HG02970 (cell line): ENCODE results near the gene UGT1A8.

Source experiments
- ATAC-seq: cut with Tn5 transposase; IDR thresholded peaks from one replicate; pipeline ENCODE4 v1.9.1; 2021; ENCODE audit warnings: mild to moderate bottlenecking, moderate library complexity, moderate number of reproducible peaks; ENCODE audit not compliant: unreplicated experiment, low FRiP score

UGT1A8 gene

DNA sequence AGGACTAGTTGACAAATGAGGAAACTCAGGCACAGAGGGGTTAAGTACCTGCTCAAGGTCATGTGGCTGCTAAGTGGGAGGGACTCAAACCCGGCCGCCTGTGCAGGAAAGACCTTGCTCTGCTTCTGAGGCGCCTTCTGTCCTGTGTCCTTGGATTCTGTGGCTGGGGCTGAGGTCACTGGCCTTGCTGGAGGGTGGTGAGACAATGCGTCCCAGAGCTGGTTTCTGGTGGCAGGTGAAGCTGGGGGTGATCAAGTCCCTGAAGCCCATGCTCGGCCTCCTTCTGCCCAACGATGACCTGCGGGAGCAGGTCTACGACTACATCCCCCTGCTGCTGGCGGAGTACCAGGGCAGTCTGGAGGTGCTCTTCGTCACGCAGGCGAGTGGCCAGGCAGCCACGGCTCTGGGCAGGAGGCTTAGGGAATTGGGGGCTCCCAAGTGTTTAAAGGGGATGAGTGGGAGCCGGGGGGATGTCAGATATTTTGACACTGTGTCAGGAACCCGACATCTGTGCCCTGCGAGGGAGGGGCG lies 176.8 kb downstream of the UGT1A8 start:
- no peak for ATAC-seq

DNA sequence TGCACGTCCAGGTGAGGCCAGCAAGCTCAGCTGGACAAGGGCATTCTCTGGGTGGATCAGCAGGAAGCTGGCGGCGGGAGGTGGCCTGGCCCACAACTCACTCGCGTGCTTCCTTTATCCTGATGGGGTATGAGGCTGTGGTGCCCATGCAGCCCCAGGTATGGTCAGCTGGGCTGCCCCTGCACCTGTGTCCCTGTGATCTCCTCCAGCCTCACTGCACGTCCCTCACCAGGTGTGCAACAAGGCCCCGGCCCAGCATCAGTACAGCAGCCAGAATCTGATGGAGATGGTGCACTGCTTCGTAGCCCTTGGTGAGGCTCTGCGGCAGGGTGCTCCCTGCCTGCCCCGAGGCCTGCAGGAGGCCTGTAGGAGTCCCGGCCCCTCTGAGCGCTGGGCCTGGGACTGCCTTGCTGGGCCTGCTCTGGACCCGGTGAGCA lies 178.3 kb downstream of the UGT1A8 start:
- ATAC-seq: no peak

DNA sequence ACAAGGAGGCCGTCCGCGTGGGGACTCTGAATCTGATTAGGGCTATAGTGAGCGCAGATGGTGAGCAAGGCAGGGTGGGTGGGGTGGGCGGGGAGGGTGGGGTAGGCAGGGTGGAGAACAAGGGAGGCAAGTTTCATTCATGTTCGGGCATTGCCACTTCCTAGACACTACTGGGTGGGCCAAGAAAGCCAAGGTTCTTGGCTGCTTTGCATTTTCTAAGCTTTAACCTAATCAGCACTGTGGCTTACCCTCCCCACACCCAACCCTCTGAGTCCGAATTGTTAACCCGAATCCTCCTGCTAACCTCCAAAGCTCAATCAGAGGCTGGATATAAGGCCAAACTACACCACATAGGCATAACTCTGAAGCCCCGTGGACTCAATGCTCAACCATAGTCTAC lies 178.8 kb downstream of the UGT1A8 start:
- no peak for ATAC-seq

DNA sequence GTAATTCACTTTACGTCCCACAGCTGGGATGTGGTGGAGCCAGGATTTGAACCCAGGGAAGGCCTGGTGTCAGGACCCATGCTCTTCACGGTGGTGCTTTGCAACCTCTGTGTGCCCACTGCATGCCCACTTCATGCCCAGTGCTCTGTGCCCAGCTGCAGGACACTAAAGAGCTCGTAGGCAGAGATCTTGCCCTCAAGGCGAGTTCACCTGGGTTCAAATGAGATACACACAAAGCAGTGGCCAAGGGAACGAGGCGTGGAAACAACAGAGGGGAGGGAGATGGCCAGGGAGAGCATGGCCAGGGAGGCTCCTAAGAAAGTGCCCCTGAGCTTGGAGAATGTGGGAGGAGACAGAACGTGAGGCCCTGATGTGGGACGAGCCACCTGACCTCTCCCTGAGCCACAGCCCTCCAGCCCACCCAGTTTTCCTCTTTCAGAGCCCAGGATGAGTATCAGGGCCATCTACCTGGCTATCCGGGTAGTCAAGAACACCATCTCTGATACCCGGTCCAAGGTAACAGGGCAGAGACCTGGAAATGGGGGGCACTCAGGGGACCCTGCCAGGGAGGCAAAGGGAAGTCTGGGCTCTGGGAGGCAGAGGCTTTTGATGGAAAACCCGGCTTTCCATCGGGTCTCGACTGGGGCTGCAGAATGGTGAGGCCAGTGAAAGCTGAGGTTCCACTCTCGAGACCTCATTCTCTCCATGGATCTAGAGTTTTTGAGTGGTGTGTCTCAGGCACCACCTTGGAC lies 181.1 kb downstream of the UGT1A8 start:
- ATAC-seq: no peak

DNA sequence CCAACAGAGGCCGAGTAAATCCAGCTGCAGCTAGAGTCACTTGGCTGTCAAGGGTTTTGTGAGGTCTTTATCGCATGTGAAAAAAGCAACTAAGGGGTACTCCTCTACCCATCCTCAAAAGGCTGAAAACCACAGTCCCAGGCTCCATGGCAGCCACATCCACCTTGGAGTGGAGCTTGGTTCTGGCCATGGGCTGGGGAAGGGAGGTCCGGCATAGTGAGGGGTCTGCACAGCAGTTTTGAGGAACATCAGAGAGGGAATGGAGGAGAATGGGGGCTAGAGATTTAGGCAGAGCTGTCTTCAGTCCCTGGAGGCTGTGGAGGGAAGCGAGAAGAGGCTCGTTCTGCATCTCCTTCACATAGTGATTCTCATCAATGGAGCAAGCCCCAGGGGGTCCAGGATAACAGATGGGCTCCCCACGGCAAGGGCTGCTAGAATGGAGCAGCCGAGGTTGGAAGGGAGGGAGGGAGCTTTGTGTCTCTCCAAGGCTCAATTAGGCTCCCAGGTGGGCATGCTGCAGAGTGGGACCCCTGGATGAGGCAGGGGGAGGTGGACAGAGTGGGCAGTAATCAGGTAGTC lies 181.7 kb downstream of the UGT1A8 start:
- ATAC-seq: no peak

DNA sequence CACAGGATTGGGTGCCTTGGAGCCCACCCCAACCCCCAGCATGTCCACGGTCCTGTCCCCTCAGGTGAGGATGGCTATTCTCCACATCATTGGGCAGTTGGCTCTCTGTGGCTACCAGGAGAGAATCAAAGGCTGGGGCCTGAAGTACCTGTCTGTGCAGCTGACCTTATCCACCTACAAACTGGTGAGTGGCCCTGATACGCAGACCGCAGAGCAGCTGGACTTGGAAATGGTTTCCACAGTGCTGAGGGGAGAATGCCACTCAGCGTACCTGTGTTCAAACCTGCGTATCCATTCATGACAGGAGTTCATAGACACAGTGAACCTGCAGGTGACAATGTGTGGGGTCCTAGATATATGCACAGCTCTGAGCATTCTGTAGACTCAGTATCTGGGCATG lies 182.3 kb downstream of the UGT1A8 start:
- ATAC-seq: no peak

DNA sequence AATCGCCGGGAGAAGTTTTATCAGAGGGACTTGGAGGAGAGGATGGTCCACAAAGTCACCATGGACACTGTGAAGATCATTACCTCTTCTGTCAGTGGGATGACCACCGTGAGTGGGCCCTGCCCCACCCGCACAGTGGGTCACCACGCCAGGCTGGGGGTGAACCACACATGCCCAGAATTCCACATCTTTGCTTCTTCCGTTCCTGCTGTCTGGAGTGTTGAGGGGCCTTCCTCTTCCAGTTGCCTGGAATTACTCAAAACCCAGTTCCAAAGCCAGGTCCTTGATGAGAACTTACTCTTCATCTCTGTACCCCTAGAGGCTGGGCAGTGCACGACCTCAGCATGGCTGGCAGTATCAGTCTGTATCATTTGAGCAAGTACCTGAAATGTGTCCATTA lies 182.8 kb downstream of the UGT1A8 start:
- no peak for ATAC-seq

DNA sequence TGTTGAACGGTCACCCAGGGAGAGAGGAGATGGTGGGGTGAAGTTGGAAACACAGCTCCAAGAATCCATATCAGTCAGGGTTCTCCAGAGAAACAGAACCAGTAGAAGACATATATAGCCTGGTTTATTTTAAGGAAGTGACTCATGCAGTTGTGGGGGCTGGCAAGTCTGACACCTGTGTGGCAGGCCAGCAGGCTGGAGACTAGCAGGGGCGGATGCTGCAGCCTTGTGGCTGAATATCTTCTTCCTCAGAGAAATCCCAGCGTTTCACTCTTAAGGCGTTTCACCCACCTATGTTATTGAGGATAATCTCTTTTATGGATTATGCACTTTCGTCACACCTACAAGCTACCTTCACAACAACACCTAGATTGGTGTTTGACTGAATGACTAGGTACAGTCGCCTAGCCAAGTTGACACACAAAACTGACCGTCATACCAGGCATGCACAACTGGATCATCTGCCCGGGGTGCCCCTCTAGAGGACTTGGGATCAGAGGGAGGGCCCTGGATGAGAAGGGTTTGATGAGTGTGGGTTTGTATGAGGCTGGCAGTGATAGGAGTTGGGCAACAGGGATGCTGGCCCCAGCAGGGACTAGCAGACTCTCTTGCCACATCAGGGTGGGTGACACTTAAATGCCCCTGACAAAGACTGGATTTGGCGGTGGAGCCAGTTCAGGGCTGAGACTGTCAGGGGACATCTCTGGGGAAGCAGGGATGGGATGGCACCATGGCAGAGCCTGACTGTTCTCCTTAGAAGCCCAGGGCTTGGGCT lies 184.1 kb downstream of the UGT1A8 start:
- no peak for ATAC-seq

DNA sequence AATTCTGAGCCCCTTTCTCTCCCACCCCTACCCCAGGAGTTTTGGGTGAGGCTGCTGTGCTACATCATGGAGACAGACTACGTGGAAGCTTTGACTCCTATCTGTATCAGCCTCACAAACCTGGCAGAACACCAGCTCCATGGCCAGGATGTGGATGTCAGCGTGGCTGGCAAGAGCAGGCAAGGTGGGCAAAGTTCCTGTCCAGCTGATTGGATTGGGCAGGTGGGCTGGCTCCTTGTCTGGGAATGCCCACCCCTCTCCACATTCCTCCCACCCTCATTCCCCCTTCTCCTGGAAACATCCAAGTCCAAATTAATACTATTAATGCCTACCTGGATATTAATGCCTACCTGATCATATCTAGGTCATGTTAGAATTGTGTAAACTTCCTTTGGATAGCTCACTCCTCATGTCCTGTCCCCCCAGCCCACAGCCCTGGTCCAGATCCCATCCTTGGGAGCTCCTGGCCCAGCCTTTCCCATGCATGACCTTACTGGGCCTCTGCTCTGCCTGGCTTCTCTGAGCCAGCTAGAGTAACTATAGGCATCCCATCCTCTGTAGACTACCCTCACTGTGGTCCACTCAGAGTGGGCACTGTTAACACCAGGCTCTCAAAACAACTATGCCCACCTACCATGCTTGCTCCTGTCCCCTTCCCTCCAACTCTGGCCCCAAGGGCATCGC lies 184.8 kb downstream of the UGT1A8 start:
- no peak for ATAC-seq

DNA sequence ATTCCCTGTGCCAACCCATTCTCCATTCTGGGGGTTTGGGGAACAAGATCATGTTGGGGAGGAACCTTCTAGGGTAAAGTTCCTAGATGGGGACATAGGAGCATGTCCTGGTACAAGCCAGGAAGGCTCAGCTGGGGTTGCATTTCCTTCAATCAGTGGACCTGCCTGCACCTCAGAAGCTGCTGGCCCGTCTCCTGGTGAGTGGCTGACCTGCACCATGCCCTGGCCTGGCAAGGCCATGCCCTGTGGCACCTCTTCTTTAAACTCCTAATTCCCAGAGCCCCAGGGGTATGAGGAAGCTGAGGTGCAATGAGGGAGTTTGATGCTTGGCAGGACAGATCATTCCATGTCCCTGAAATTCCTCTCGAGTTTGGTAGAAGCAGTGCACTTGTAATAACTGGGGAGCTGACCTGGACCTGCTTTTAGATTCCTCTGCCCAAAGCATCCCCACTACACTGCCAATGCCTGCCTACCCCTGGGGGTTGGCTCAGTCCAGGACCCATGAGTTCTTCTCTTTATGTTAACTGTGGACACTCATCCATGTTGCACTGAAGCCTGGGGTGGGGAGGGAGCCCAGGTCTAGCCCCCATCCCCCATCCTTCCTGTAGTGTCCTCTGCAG lies 186.0 kb downstream of the UGT1A8 start:
- ATAC-seq: no peak

DNA sequence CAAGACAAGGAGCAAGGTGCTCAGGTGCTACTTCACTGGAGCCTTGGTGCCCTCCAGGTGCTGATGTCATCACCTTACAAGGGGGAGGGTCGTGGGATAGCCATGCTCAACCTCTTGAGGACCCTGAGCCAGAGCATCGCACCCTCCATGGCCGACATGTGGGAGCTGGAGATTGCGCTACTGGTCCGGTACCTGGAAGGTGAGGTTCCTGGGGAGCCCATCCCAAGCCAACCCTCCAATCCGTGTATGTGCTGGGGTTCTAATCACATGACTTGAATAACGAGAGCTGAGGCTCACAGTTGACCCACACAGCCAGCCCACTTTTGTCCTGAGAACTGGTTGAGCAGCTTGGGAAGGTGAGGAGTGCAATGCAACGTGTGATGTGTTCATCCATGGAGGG lies 186.6 kb downstream of the UGT1A8 start:
- no peak for ATAC-seq

DNA sequence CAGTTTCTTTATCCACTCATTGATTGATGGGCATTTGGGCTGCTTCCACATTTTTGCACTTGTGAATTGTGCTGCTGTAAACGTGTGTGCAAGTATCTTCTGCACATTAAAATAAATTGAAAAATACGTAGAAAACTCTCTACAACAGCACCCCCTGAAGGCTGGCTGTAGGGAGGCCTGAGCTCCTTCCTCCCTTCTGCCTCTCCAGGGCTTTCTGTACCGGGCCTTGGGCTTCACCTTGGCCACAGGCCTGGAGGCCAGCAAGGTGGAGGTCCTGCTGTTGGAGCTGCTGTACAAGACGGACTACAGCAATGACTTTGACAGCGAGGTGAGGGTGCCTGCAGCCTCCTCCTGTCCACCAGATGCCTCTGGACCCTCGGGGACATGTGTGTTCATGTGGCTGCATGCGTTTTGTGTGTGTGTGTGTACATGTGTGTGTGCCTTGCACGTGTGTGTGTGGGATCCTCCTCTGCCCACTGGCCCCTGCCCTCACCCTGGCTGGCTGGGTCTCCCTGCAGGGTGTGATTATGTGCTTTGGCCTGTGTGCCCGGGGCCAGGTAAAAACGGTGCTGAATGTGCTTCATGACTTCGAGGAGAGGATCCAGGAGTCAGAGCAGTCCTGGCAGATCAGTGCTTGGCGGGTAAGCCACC lies 189.9 kb downstream of the UGT1A8 start:
- ATAC-seq: no peak

DNA sequence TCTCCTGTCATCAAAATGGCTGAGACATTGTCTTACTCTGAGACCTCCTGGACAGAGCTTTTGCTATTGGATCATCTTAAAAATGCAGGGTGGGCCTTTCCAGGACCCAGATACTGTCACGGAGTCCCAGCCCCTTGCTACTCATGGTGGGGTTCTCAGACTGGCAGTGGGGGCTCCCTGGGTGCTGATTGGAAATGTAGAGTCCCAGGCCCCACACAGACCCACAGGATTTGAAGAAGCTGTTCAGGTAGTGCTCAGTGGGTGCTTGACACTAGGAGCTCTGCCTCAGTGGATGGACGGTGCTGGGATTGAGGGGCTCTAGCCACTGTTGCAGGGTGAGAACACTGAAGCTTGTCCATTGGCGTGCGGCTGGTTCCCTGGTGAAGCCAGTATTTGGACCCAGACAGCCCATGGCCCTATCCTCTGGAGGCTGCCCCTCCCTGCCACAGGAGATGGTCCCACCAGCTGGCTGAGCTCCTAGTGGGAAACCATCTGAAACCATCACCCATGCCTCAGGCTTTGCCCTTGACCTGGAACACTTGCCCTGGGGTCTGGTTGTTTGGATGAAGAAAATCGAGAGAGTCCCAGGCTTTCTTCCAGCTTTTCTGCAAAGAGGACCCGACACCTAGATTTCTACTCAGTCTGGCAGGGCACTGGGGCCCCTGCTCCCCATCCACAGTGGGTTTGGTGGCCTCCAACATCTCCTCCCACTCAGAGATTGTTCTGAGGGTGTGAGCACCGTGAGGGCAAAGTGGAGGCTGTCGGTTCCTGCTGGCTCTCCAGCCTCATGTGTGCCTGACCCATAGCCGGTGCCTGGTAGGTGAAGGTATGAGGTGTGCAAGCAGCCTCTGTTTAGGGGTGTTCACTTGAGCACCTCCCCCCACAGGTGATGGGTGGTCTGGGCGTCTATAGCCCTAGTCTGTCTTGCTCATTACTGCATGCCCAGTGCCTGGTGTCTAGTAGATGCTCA lies 190.8 kb downstream of the UGT1A8 start:
- no peak for ATAC-seq

DNA sequence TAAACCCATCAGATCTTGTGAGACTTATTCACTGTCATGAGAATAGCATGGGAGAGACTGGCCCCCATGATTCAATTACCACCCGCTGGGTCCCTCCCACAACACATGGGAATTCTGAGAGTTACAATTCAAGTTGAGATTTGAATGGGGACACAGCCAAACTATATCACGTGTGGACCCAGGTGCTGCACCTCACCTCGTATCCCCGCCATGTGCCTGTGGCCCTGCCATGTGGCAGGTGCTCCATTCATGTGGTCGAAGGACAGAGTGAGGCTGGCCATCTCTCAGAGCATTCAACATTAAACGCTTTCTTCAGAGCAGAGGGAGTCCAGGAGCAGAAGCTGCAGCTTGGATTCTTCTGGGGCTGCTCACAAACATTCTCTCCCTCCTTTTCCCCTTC lies 193.0 kb downstream of the UGT1A8 start:
- ATAC-seq: no peak

DNA sequence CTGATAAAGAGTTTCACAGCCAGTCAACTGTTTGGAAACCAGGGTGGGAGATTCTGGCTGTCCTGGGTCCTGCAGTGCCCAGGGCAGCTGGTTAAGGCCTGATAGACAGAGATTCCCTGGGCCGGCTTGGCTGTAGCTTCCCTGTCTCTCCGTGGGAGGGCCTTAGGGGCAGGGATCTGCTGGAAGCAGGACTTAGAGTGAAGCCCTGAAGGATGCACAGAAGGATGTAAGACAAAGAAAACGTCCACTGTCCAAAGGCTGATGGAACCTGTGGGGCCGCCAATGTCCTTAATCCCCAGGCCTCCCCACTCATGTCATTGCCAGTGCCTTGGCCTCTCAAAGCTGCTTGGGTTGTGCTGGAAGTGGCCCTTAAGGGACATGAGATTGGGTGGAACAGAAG lies 193.7 kb downstream of the UGT1A8 start:
- no peak for ATAC-seq

DNA sequence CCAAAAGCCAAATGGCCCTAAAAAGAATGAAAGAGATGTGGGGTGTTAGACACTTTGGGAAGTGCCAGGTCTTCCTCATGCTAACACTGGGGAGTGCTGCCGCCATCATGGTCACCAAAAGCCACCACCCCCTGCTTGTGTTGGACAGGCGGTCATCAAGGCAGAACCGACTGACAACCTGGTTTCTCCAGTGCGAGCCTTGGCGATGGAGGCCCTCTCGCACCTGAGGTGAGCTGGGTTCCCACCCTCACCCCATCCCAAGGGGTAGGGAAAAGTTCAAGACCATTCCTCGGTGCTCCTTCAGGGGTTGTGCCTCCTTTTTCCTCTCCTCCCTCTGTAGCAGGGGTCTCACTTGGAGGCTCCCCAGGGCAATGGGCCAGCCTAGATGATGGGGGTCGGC lies 194.3 kb downstream of the UGT1A8 start:
- no peak for ATAC-seq

DNA sequence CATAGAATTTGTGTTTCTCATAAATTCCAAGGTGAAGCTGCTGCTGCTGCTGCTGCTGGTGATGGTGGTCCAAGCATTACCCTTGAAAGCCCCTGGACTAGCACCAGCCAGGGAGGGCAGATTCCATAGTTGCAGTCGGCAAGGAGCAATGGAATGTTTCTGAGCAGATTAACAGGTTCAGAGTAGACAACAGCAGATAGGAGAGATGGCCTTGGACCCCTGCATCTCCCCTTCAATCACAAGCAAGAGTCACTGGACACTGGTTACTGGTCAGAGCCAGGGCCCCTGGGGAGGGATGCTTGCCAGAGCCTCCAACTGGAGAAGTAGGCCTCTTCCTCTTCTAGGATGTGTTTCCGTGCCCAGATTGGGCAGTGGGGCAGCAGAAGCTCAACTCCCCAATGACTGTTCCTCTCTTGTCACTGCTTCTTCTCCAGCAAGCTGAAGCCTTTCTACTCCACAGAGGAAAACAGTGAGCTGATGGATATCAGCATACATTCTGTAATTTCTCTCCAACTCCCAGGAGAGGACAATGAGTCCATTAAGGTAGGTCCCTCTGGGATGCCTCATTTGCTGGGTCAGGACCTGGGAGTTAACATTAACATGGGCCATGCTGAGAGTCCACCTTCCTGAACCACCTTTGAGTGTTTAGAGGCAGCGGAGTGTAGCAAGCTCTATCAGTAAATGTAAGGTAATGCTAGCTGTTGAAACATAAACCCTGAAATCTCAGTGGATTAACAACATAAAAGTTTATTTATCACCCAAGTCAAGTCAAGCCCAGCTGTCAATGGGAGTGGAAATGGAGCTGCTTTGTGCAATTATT lies 196.0 kb downstream of the UGT1A8 start:
- ATAC-seq: no peak
